HG03354 (cell line): Measurements from ENCODE around the gene PTPN4.

Experiments used
- ATAC-seq: cut with Tn5 transposase; IDR thresholded peaks from one replicate; pipeline ENCODE4 v1.9.1; 2021; ENCODE audit warnings: mild to moderate bottlenecking; ENCODE audit not compliant: unreplicated experiment, poor library complexity, severe bottlenecking

PTPN4 gene

GRCh38 chr2:119759451-119760236 is at the start of gene PTPN4:
PTPN4 (plus strand) TSS chr2:119759922; CDS start chr2:119809854, 49,932 bp downstream.
- peak; percentile 96 for ATAC-seq

GRCh38 chr2:119710281-119710680 is 49.4 kb upstream of the PTPN4 start:
- no peak for ATAC-seq

GRCh38 chr2:119711352-119711751 is 48.4 kb upstream of the PTPN4 start:
- ATAC-seq: no peak

GRCh38 chr2:119712571-119712970 is 47.2 kb upstream of the PTPN4 start:
- no peak for ATAC-seq

- ATAC-seq: no peak
These were observed 45.8 kb upstream of the PTPN4 start for GRCh38 chr2:119713819-119714490.

- ATAC-seq: no peak
These were observed 44.1 kb upstream of the PTPN4 start for GRCh38 chr2:119715409-119716283.

GRCh38 chr2:119716284-119716672 is 43.4 kb upstream of the PTPN4 start:
- ATAC-seq: no peak

- ATAC-seq: no peak
These were observed 41.0 kb upstream of the PTPN4 start for GRCh38 chr2:119718501-119719260.

GRCh38 chr2:119719261-119719627 is 40.5 kb upstream of the PTPN4 start:
- no peak for ATAC-seq

GRCh38 chr2:119721043-119721442 is 38.7 kb upstream of the PTPN4 start:
- ATAC-seq: no peak

GRCh38 chr2:119721462-119721861 is 38.3 kb upstream of the PTPN4 start:
- no peak for ATAC-seq

- ATAC-seq: no peak
These were observed 37.8 kb upstream of the PTPN4 start for GRCh38 chr2:119721904-119722303.

- ATAC-seq: no peak
These were observed 36.5 kb upstream of the PTPN4 start for GRCh38 chr2:119723186-119723585.

GRCh38 chr2:119723784-119724467 is 35.8 kb upstream of the PTPN4 start:
- ATAC-seq: no peak

GRCh38 chr2:119724656-119725485 is 34.9 kb upstream of the PTPN4 start:
- no peak for ATAC-seq

- ATAC-seq: no peak
These were observed 32.2 kb upstream of the PTPN4 start for GRCh38 chr2:119727493-119727892.

- ATAC-seq: no peak
These were observed 31.3 kb upstream of the PTPN4 start for GRCh38 chr2:119728421-119728820.

- ATAC-seq: no peak
These were observed 29.0 kb upstream of the PTPN4 start for GRCh38 chr2:119730671-119731177.
